ENCODE data around the gene FOXRED2.
A peak's percentile ranks its signal among the peaks of the same experiment; 100 is the strongest.

Gene FOXRED2

GRCh38 chr22:36463783-36464184 is 43.1 kb downstream of the FOXRED2 start:
- no peak for TF ChIP-seq ZFX (IDR thresholded peaks at IDR 0.05; ENCODE audit: borderline replicate concordance)
- H3K27ac ChIP-seq, result no peak overlapping the region

- peak overlapping the region; percentile 93; the same call in 1 of the 2 replicates for H3K27ac ChIP-seq
- no peak for TF ChIP-seq ZFX (IDR thresholded peaks at IDR 0.05; ENCODE audit: borderline replicate concordance)
- TF ChIP-seq CTCF (IDR thresholded peaks at IDR 0.05), result no peak
Measured at GRCh38 chr22:36461665-36462649, 44.9 kb downstream of the FOXRED2 start.

- no peak for TF ChIP-seq ZFX (IDR thresholded peaks at IDR 0.05; ENCODE audit: borderline replicate concordance)
- no peak for TF ChIP-seq CTCF (IDR thresholded peaks at IDR 0.05)
- H3K27ac ChIP-seq, result peak overlapping the region; percentile 93
Measured at GRCh38 chr22:36460202-36460601, 46.6 kb downstream of the FOXRED2 start.

GRCh38 chr22:36457688-36458450 is 49.0 kb downstream of the FOXRED2 start:
- TF ChIP-seq CTCF (IDR thresholded peaks at IDR 0.05) (no peak), ZFX (IDR thresholded peaks at IDR 0.05; ENCODE audit: borderline replicate concordance) (no peak)
- H3K27ac ChIP-seq, result peak overlapping the region; percentile 93

GRCh38 chr22:36456464-36456845 is 50.4 kb downstream of the FOXRED2 start:
- peak overlapping the region; percentile 84 for H3K27ac ChIP-seq
- TF ChIP-seq ZFX (IDR thresholded peaks at IDR 0.05; ENCODE audit: borderline replicate concordance), result no peak
- TF ChIP-seq CTCF (IDR thresholded peaks at IDR 0.05), result no peak

GRCh38 chr22:36455571-36456463 is 51.0 kb downstream of the FOXRED2 start:
- TF ChIP-seq CTCF (IDR thresholded peaks at IDR 0.05) (no peak), ZFX (IDR thresholded peaks at IDR 0.05; ENCODE audit: borderline replicate concordance) (no peak)
- peak overlapping the region; percentile 84 for H3K27ac ChIP-seq

Data from 22Rv1 (cell line).